Ishikawa (cell line): ENCODE results near the gene SCRG1.

Source experiments
- CEBPB ChIP-seq: IDR thresholded peaks from 2 replicates; pipeline ENCODE4 v1.6.1; 2012
- CREB1 ChIP-seq: IDR thresholded peaks from 2 replicates; pipeline ENCODE4 v1.6.1; 2012; ENCODE audit warnings: low read depth
- EGR1 ChIP-seq: IDR thresholded peaks from 2 replicates; pipeline ENCODE4 v1.6.1; 2012
- EP300 ChIP-seq: IDR thresholded peaks from 2 replicates; pipeline ENCODE4 v1.6.1; 2012; ENCODE audit warnings: borderline replicate concordance
- FOXM1 ChIP-seq: IDR thresholded peaks from 2 replicates; pipeline ENCODE4 v1.6.1; 2012; ENCODE audit warnings: low read depth, borderline replicate concordance
- MAX ChIP-seq: IDR thresholded peaks from 2 replicates; pipeline ENCODE4 v1.6.1; 2012
- NFIC ChIP-seq: IDR thresholded peaks from 2 replicates; pipeline ENCODE4 v1.6.1; 2012
- RAD21 ChIP-seq: IDR thresholded peaks from 2 replicates; pipeline ENCODE4 v1.6.1; 2012; ENCODE audit warnings: low read depth
- REST ChIP-seq: IDR thresholded peaks from 2 replicates; pipeline ENCODE4 v1.6.1; 2012; ENCODE audit warnings: low read depth, mild to moderate bottlenecking
- TAF1 ChIP-seq: IDR thresholded peaks from 2 replicates; pipeline ENCODE4 v1.6.1; 2012; ENCODE audit warnings: low read depth, mild to moderate bottlenecking
- TCF12 ChIP-seq: IDR thresholded peaks from 2 replicates; pipeline ENCODE4 v1.6.1; 2012; ENCODE audit warnings: low read depth
- TEAD4 ChIP-seq: IDR thresholded peaks from 2 replicates; pipeline ENCODE4 v1.6.1; 2012
- USF1 ChIP-seq: IDR thresholded peaks from 2 replicates; pipeline ENCODE4 v1.6.1; 2012
- YY1 ChIP-seq: IDR thresholded peaks from 2 replicates; pipeline ENCODE4 v1.6.1; 2012; ENCODE audit warnings: low read depth
- ZBTB7A ChIP-seq: IDR thresholded peaks from 2 replicates; pipeline ENCODE4 v1.6.1; 2012; ENCODE audit warnings: low read depth

SCRG1 gene

GRCh38 chr4:173367946-173368345 is 31.0 kb downstream of the SCRG1 start:
- TF ChIP-seq ZBTB7A, result no peak
- TF ChIP-seq REST, result no peak

- TF ChIP-seq ZBTB7A, result no peak
- no peak for TF ChIP-seq FOXM1
- no peak for TF ChIP-seq MAX
- no peak for TF ChIP-seq CEBPB
- TF ChIP-seq CREB1, result no peak
- TF ChIP-seq REST, result no peak
- TF ChIP-seq YY1, result no peak
- TF ChIP-seq RAD21, result no peak
- no peak for TF ChIP-seq TCF12
- TF ChIP-seq NFIC, result no peak
- no peak for TF ChIP-seq TAF1
- TF ChIP-seq EGR1, result no peak
- TF ChIP-seq TEAD4, result no peak
Measured at GRCh38 chr4:173367285-173367684, 31.6 kb downstream of the SCRG1 start.

GRCh38 chr4:173365359-173365996 is 33.4 kb downstream of the SCRG1 start:
- no peak for TF ChIP-seq YY1
- TF ChIP-seq TEAD4, result no peak
- TF ChIP-seq RAD21, result no peak
- no peak for TF ChIP-seq USF1
- TF ChIP-seq TCF12, result no peak

- TF ChIP-seq TAF1 (no peak), CREB1 (no peak), RAD21 (no peak), NFIC (no peak), FOXM1 (no peak), MAX (no peak), ZBTB7A (no peak), TCF12 (no peak)
Measured at GRCh38 chr4:173362666-173363065, 36.2 kb downstream of the SCRG1 start.

- TF ChIP-seq YY1 (no peak), RAD21 (no peak), ZBTB7A (no peak), EGR1 (no peak), EP300 (no peak), FOXM1 (no peak), TCF12 (no peak), CREB1 (no peak), REST (no peak), TAF1 (no peak)
Measured at GRCh38 chr4:173360587-173361221, 38.2 kb downstream of the SCRG1 start.
